OCI-LY1 (cell line): ENCODE results near the gene CHRNB1.
"Not testable (repeated sequence)": the region's sequence is repeated elsewhere in the genome, so short reads cannot be mapped to it uniquely, and the experiment has no call there.

ENCODE experiments used
- H2AFZ ChIP-seq: fragments of 200-600 bp; sonication (generic), shearing (Covaris generic); 2 replicates; pipeline ENCODE4 v1.6.0; 2014; ENCODE audit warnings: antibody characterized with exemption, mild to moderate bottlenecking, low read length
- H3F3A ChIP-seq: fragments of 200-600 bp; sonication (generic), shearing (Covaris generic); 2 replicates; pipeline ENCODE4 v1.6.0; 2014; ENCODE audit warnings: mild to moderate bottlenecking, antibody characterized with exemption, low read length, moderate library complexity; ENCODE audit not compliant: insufficient read depth
- H3K27ac ChIP-seq: fragments of 200-600 bp; sonication (generic); 2 replicates; pipeline ENCODE4 v1.5.1; 2014; ENCODE audit warnings: low read length, mixed run types, mild to moderate bottlenecking, low read depth; ENCODE audit not compliant: poor library complexity, severe bottlenecking
- H3K27me3 ChIP-seq: fragments of 200-600 bp; sonication (generic); 2 replicates; pipeline ENCODE4 v1.6.0; 2014; ENCODE audit warnings: antibody characterized with exemption, mild to moderate bottlenecking, low read length, moderate library complexity; ENCODE audit not compliant: insufficient read depth
- H3K36me3 ChIP-seq: fragments of 200-600 bp; sonication (generic); 2 replicates; pipeline ENCODE4 v1.6.1; 2014; ENCODE audit warnings: mild to moderate bottlenecking, antibody characterized with exemption, low read length, moderate library complexity, mixed read lengths; ENCODE audit not compliant: insufficient read depth
- H3K4me1 ChIP-seq: fragments of 200-600 bp; sonication (generic); 2 replicates; pipeline ENCODE4 v1.5.1; 2014; ENCODE audit warnings: mild to moderate bottlenecking, low read length, moderate library complexity; ENCODE audit not compliant: insufficient read depth, severe bottlenecking
- H3K4me2 ChIP-seq: fragments of 200-600 bp; sonication (generic), shearing (Covaris generic); 2 replicates; pipeline ENCODE4 v1.6.1; 2014; ENCODE audit warnings: low read length
- H3K4me3 ChIP-seq: fragments of 200-600 bp; sonication (generic); 2 replicates; pipeline ENCODE4 v1.5.1; 2014; ENCODE audit warnings: low read length, low read depth, mild to moderate bottlenecking, mixed read lengths; ENCODE audit not compliant: poor library complexity, severe bottlenecking
- H3K79me2 ChIP-seq: fragments of 200-600 bp; shearing (Covaris generic); 2 replicates; pipeline ENCODE4 v1.6.1; 2016; ENCODE audit warnings: mixed run types, low read length, mixed read lengths; ENCODE audit not compliant: insufficient read depth
- H3K9ac ChIP-seq: fragments of 200-600 bp; sonication (generic), shearing (Covaris generic); 2 replicates; pipeline ENCODE4 v1.6.1; 2014; ENCODE audit warnings: mild to moderate bottlenecking, low read length, mixed read lengths
- H3K9me2 ChIP-seq: fragments of 200-600 bp; sonication (generic), shearing (Covaris generic); 2 replicates; pipeline ENCODE4 v1.6.1; 2014; ENCODE audit warnings: low read depth, mild to moderate bottlenecking, low read length, mixed read lengths
- H3K9me3 ChIP-seq: fragments of 200-600 bp; shearing (Covaris generic); 2 replicates; pipeline ENCODE4 v1.6.1; 2014; ENCODE audit warnings: low read length, mixed read lengths
- H4K20me1 ChIP-seq: fragments of 200-600 bp; sonication (generic), shearing (Covaris generic); 2 replicates; pipeline ENCODE4 v1.6.0; 2016; ENCODE audit warnings: mild to moderate bottlenecking, low read length; ENCODE audit not compliant: insufficient read depth
- CTCF ChIP-seq: fragments of 200-600 bp; sonication (generic), shearing (Covaris generic); IDR thresholded peaks from 2 replicates; pipeline ENCODE4 v1.5.1; 2017; ENCODE audit warnings: mild to moderate bottlenecking, antibody characterized with exemption, low read length, moderate library complexity, mixed read lengths
- EZH2 ChIP-seq: fragments of 200-600 bp; sonication (generic), shearing (Covaris generic); IDR thresholded peaks from 2 replicates; pipeline ENCODE4 v1.8.0; 2017; ENCODE audit warnings: borderline replicate concordance, mixed run types, mild to moderate bottlenecking, antibody characterized with exemption, low read length, moderate library complexity, mixed read lengths

CHRNB1 gene

GRCh38 chr17:7466639-7467341 is 21.9 kb downstream of the CHRNB1 start:
- no peaks in the 10 kb centered on the region for H4K20me1 ChIP-seq
- no peaks in the 10 kb centered on the region for H3F3A ChIP-seq
- H3K9me2 ChIP-seq, result no peaks in the 10 kb centered on the region
- H3K9ac ChIP-seq, result no peak overlapping the region; the same call in 1 of the 2 replicates
- H3K79me2 ChIP-seq, result no peaks in the 10 kb centered on the region
- no peaks in the 10 kb centered on the region for H3K9me3 ChIP-seq
- H3K27me3 ChIP-seq, result no peaks in the 10 kb centered on the region
- H3K27ac ChIP-seq, result peak overlapping the region; percentile 80
- peaks cover 25% of the 10 kb centered on the region for H3K36me3 ChIP-seq
- H2AFZ ChIP-seq, result no peak overlapping the region
- TF ChIP-seq EZH2 (no peak), CTCF (no peak)
- peak overlapping the region; percentile 12; the same call in 1 of the 2 replicates for H3K4me2 ChIP-seq
- H3K4me3 ChIP-seq, result no peak overlapping the region
- peaks cover 20% of the 10 kb centered on the region for H3K4me1 ChIP-seq

- no peaks in the 10 kb centered on the region for H3F3A ChIP-seq
- no peaks in the 10 kb centered on the region for H3K9me2 ChIP-seq
- H2AFZ ChIP-seq, result no peak overlapping the region
- no peak overlapping the region; the same call in 1 of the 2 replicates for H3K9ac ChIP-seq
- peaks cover 24% of the 10 kb centered on the region for H3K36me3 ChIP-seq
- H3K4me2 ChIP-seq, result peak overlapping the region; percentile 12; the same call in 1 of the 2 replicates
- peak overlapping the region; percentile 80 for H3K27ac ChIP-seq
- no peak overlapping the region for H3K4me3 ChIP-seq
- H3K4me1 ChIP-seq, result peaks cover 20% of the 10 kb centered on the region
- H3K79me2 ChIP-seq, result no peaks in the 10 kb centered on the region
- no peaks in the 10 kb centered on the region for H3K9me3 ChIP-seq
- no peaks in the 10 kb centered on the region for H4K20me1 ChIP-seq
- no peak for TF ChIP-seq CTCF
- no peaks in the 10 kb centered on the region for H3K27me3 ChIP-seq
Observed at GRCh38 chr17:7467498-7467897, 22.6 kb downstream of the CHRNB1 start.

GRCh38 chr17:7468290-7468689 is 23.4 kb downstream of the CHRNB1 start:
- Histone ChIP-seq H4K20me1 (no peaks in the 10 kb centered on the region), H2AFZ (no peak overlapping the region), H3K4me1 (peaks cover 20% of the 10 kb centered on the region), H3K9ac (no peak overlapping the region), H3K27me3 (no peaks in the 10 kb centered on the region), H3K36me3 (peaks cover 20% of the 10 kb centered on the region), H3K9me3 (no peaks in the 10 kb centered on the region), H3K4me2 (no peak overlapping the region), H3F3A (no peaks in the 10 kb centered on the region), H3K79me2 (no peaks in the 10 kb centered on the region), H3K27ac (peak overlapping the region; percentile 36), H3K9me2 (no peaks in the 10 kb centered on the region), H3K4me3 (no peak overlapping the region)
- no peak for TF ChIP-seq EZH2

DNA sequence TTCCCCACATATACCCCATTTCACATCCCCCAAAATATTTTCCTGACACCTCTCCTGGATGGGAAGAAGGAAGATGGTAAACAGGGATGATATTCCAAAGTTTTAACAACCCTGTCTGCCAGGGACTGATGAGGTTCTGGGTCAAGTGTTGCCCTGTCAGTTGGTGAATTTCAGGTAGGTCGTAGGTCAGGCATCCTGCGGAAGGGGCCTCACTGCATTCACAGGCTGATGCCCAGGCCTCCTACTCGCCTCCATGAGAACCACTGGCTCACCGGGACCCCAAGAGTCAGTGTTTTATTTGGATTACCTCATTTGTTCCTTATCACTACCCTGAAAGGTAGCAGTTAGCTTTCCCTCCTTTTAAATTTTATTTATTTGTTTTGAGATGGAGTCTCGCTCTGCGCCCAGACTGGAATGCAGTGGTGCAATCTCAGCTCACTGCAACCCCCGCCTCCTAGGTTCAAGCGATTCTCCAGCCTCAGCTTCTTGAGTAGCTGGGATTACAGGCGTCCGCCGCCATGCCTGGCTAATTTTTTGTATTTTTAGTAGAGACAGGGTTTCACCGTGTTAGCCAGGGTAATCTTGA is 24.0 kb downstream of the CHRNB1 start:
- no peak overlapping the region for H3K4me2 ChIP-seq
- no peak overlapping the region for H2AFZ ChIP-seq
- peaks cover 20% of the 10 kb centered on the region for H3K4me1 ChIP-seq
- H3F3A ChIP-seq, result no peaks in the 10 kb centered on the region
- H3K27me3 ChIP-seq, result no peaks in the 10 kb centered on the region
- peak overlapping the region; percentile 36 for H3K27ac ChIP-seq
- H3K36me3 ChIP-seq, result peaks cover 14% of the 10 kb centered on the region
- H3K9me3 ChIP-seq, result no peaks in the 10 kb centered on the region
- H3K9me2 ChIP-seq, result no peaks in the 10 kb centered on the region
- no peaks in the 10 kb centered on the region for H4K20me1 ChIP-seq
- no peak overlapping the region for H3K9ac ChIP-seq
- no peak overlapping the region for H3K4me3 ChIP-seq
- no peaks in the 10 kb centered on the region for H3K79me2 ChIP-seq
- TF ChIP-seq EZH2, result no peak
- no peak for TF ChIP-seq CTCF

GRCh38 chr17:7469843-7470242 is 25.0 kb downstream of the CHRNB1 start:
- H3K9ac ChIP-seq, H3K79me2 ChIP-seq, H3K4me3 ChIP-seq, H3K4me2 ChIP-seq, H3F3A ChIP-seq, H3K9me2 ChIP-seq, H3K9me3 ChIP-seq, H2AFZ ChIP-seq, H3K27ac ChIP-seq, H4K20me1 ChIP-seq, H3K27me3 ChIP-seq: not testable (repeated sequence)
- peaks cover 11% of the 10 kb centered on the region for H3K36me3 ChIP-seq
- peaks cover 20% of the 10 kb centered on the region for H3K4me1 ChIP-seq
